Endothelial cell of umbilical vein (primary cell): Measurements from ENCODE around the gene BAMBI. TPM values are rescaled to one million over a fixed set of nuclear protein-coding genes. Genes with fewer than 3 reads are reported as not detected.

Experiments used
- BruUV-seq: library from RNA; stranded (reverse); fragments of 400-500 nt; replicated peaks from 2 replicates; lab custom pipeline; 2021; lab: Mats Ljungman, UMichigan
- CTCF ChIA-PET: fragments of 300-600, 350-600 bp; sonication (Branson Sonifier 250); formaldehyde crosslinking; loops from one replicate; lab custom pipeline; 2021; ENCODE audit warnings: antibody characterized with exemption, inconsistent platforms; lab: Charles Lee
- POLR2A ChIA-PET: fragments of 300-600, 350-600 bp; sonication (Branson Sonifier 250); formaldehyde crosslinking; loops from one replicate; lab custom pipeline; 2021; ENCODE audit warnings: antibody characterized with exemption, inconsistent platforms; lab: Charles Lee
- DNase-seq: peaks from one replicate; pipeline ENCODE4 v3.0.0-alpha.2; 2011; ENCODE audit warnings: low read depth, low spot score
- FAIRE-seq: peaks from 2 replicates; lab custom pipeline; 2011; peaks lifted over from hg19 to GRCh38; lab: Jason Lieb, UNC
- H2AFZ ChIP-seq: 2 replicates; pipeline ENCODE4 v1.6.0; 2012; ENCODE audit warnings: low read depth, low read length, control low read depth, inconsistent platforms
- H3K27ac ChIP-seq: 2 replicates; pipeline ENCODE4 v1.5.1; 2011; ENCODE audit warnings: low read depth, mild to moderate bottlenecking, control low read depth, low read length, moderate library complexity; ENCODE audit not compliant: insufficient read depth
- H3K27me3 ChIP-seq, 2 experiments: 2 replicates each; pipeline versions ENCODE4 v1.6.0 to v1.6.1; 2011; ENCODE audit warnings: low read length in 2 of 2, mixed read lengths in 1 of 2; ENCODE audit not compliant: control insufficient read depth in 2 of 2, insufficient read depth in 2 of 2
- H3K36me3 ChIP-seq, 2 experiments: 2 replicates in 1 of 2; 3 replicates in 1 of 2; pipeline ENCODE4 v1.5.1; 2011; ENCODE audit warnings: low read length in 2 of 2, mild to moderate bottlenecking in 1 of 2, moderate library complexity in 1 of 2; ENCODE audit not compliant: control insufficient read depth in 2 of 2, insufficient read depth in 2 of 2; ENCODE audit errors: extremely low read depth in 1 of 2
- H3K4me1 ChIP-seq: 3 replicates; pipeline ENCODE4 v1.5.1; 2011; ENCODE audit warnings: mild to moderate bottlenecking, low read length; ENCODE audit not compliant: control insufficient read depth, insufficient read depth; ENCODE audit errors: extremely low read depth
- H3K4me2 ChIP-seq: 2 replicates; pipeline ENCODE4 v1.6.1; 2011; ENCODE audit warnings: low read length, control low read depth, mixed read lengths; ENCODE audit not compliant: insufficient read depth
- H3K4me3 ChIP-seq, 3 experiments: fragments of 200-600 bp in 1 of 3; sonication (generic), shearing (Covaris generic) in 1 of 3; replicated peaks in 1 of 3; 2 replicates each; pipeline ENCODE4 v1.5.1; 2011 to 2016; ENCODE audit warnings: control low read depth in 3 of 3, low read length in 3 of 3, mild to moderate bottlenecking in 2 of 3, inconsistent platforms in 1 of 3, low read depth in 1 of 3, moderate library complexity in 1 of 3; ENCODE audit not compliant: insufficient read depth in 1 of 3
- H3K79me2 ChIP-seq: 2 replicates; pipeline ENCODE4 v1.6.0; 2012; ENCODE audit warnings: low read length, inconsistent platforms; ENCODE audit not compliant: control insufficient read depth, insufficient read depth
- H3K9ac ChIP-seq: replicated peaks from 2 replicates; pipeline ENCODE3; 2011; ENCODE audit warnings: low read length, control low read depth; ENCODE audit not compliant: insufficient read depth; ENCODE audit errors: extremely low read depth
- H3K9me1 ChIP-seq: replicated peaks from 3 replicates; pipeline ENCODE4 v1.6.0; 2011; ENCODE audit warnings: mild to moderate bottlenecking, low read length; ENCODE audit not compliant: control insufficient read depth, insufficient read depth; ENCODE audit errors: extremely low read depth
- H3K9me3 ChIP-seq: replicated peaks from 2 replicates; pipeline ENCODE4 v1.5.1; 2012; ENCODE audit warnings: low read length, inconsistent platforms; ENCODE audit not compliant: control insufficient read depth, insufficient read depth
- H4K20me1 ChIP-seq: replicated peaks from 2 replicates; pipeline ENCODE3; 2011; ENCODE audit warnings: mild to moderate bottlenecking, low read length; ENCODE audit not compliant: control insufficient read depth, insufficient read depth; ENCODE audit errors: extremely low read depth
- EZH2 ChIP-seq: IDR thresholded peaks from 2 replicates; pipeline ENCODE4 v1.6.1; 2012; ENCODE audit warnings: borderline replicate concordance, low read depth, mild to moderate bottlenecking, moderate library complexity, low read length, inconsistent platforms; ENCODE audit not compliant: severe bottlenecking
- FOS ChIP-seq: IDR thresholded peaks from 2 replicates; pipeline ENCODE4 v1.6.1; 2011; ENCODE audit warnings: mild to moderate bottlenecking, low read length, moderate library complexity, borderline replicate concordance; ENCODE audit not compliant: insufficient read depth
- GATA2 ChIP-seq: IDR thresholded peaks from 2 replicates; pipeline ENCODE4 v1.7.0; 2011; ENCODE audit warnings: low read depth, mild to moderate bottlenecking, moderate library complexity, mixed read lengths, low read length; ENCODE audit not compliant: insufficient read length, insufficient read depth
- JUN ChIP-seq: IDR thresholded peaks from 2 replicates; pipeline ENCODE4 v1.6.1; 2011; ENCODE audit warnings: borderline replicate concordance, low read depth; ENCODE audit not compliant: insufficient read length, insufficient read depth
- MYC ChIP-seq: IDR thresholded peaks from one replicate; pipeline ENCODE4 v1.6.1; 2011; ENCODE audit warnings: mild to moderate bottlenecking, low read depth, low read length
- POLR2A ChIP-seq: IDR thresholded peaks from 2 replicates; pipeline ENCODE4 v1.6.1; 2012; ENCODE audit warnings: low read depth, mild to moderate bottlenecking, control low read depth, low read length
- POLR2AphosphoS5 ChIP-seq: IDR thresholded peaks from 2 replicates; pipeline ENCODE4 v1.6.1; 2012; ENCODE audit warnings: low read depth, mild to moderate bottlenecking, control low read depth, low read length, moderate library complexity; ENCODE audit not compliant: insufficient read depth
- dilution Hi-C: fragments of 300-500 bp; cut with MboI; formaldehyde crosslinking; loops from one replicate; pipeline ENCODE4 v1.15.0; 2019; ENCODE audit warnings: low sequenced_read_pairs; ENCODE audit not compliant: extremely low pct_ligation_motif_present
- intact Hi-C: fragments of 100-400 bp; cut with micrococcal nuclease; formaldehyde crosslinking; loops from one replicate; pipeline ENCODE4 v1.10.0; 2022
- polyA plus RNA-seq, 4 experiments: library from polyadenylated mRNA; depleted of rRNA in 3 of 4; stranded (reverse) in 3 of 4; unstranded in 1 of 4; fragments of >200 nt; gene quantifications; 2 replicates each; pipeline versions ENCODE4 v1.2.1 to v1.2.3, GENCODE V29; 2011 to 2012; ENCODE audit warnings: missing spikeins in 1 of 4
- total RNA-seq: library from RNA; stranded (reverse); gene quantifications from 2 replicates; pipeline ENCODE4 v1.2.3, GENCODE V29; 2021
- TF ChIP-seq, protein P1 (sequence below): IDR thresholded peaks from 2 replicates; pipeline ENCODE4 v1.6.1; 2011; ENCODE audit not compliant: insufficient read depth, insufficient read length
- TF ChIP-seq, protein P2 (sequence below), 2 donors: IDR thresholded peaks; 1 replicate in 1 of 2; 2 replicates in 1 of 2; pipeline ENCODE4 v1.5.1; 2011; ENCODE audit warnings: low read length in 2 of 2, mild to moderate bottlenecking in 2 of 2, moderate library complexity in 2 of 2, control low read depth in 1 of 2, inconsistent platforms in 1 of 2, low read depth in 1 of 2; ENCODE audit not compliant: insufficient read depth in 1 of 2; ENCODE audit errors: extremely low read depth in 1 of 2

Gene BAMBI
- total and polyA plus RNA-seq, 2 donors (not counting 3 experiments of a cell fraction or from before 2014, with no cell fraction given): 3.2 to 4.3 TPM

DNA sequence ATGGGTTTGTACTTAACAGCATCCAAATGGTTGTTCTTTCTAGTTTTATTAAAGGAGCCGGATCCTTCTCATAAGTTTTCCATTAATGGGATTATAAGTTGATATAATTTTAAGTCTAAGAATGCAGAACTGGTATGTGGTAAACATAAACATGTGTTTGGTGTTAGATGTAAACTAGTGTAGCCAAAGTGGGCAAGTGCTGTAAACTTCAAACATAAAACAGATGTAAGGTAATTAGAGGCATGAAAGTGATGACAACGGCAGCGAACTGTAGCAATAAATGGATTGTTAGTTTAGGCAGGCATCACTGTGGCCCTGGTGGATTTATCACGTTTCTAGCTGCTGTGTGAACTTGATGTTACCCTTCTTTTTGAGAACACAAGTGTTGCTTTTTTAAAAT is 37.9 kb downstream of the BAMBI start:
- no peak for TF ChIP-seq POLR2A
- no peak for TF ChIP-seq MYC
- no peak for TF ChIP-seq POLR2AphosphoS5
- intact Hi-C loops (no loop called here), dilution Hi-C loops (no loop called here)
- no peak for DNase-seq
- Histone ChIP-seq H3K4me1 (peaks cover 14% of the 10 kb centered on the region), H3K4me3 (no peak overlapping the region), H3K9me3 (no peaks in the 10 kb centered on the region), H3K27me3 (no peaks in the 10 kb centered on the region), H2AFZ (no peak overlapping the region), H4K20me1 (no peaks in the 10 kb centered on the region), H3K79me2 (no peaks in the 10 kb centered on the region), H3K27ac (no peak overlapping the region), H3K36me3 (no peaks in the 10 kb centered on the region), H3K9ac (no peak overlapping the region), H3K9me1 (no peaks in the 10 kb centered on the region), H3K4me2 (no peak overlapping the region)
- BruUV-seq: no TSS peak
- ChIA-PET CTCF (interaction anchor here (1.5 kb wide), 1 partner anchor 22 kb away, joined by 4 read pairs; no protein-coding TSS in a partner anchor), POLR2A (no interaction called here)
- no peak for FAIRE-seq

DNA sequence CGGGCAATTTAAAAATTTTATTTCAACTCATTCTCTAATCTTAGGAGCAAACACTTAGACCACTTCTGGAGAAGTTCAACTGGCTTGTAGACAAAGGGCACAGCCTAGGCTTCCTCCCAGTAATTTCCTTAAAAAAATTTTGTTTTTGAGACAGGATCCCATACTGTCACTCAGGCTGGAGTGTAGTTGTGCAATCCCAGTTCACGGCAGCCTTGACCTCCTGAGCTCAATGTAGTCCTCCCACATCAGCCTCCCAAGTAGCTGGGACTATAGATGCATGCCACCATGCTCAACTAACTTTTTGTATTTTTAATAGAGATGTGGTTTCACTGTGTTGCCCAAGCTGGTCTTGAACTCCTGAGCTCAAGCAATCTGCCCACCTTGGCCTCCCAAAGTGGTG is 38.4 kb downstream of the BAMBI start:
- no peaks in the 10 kb centered on the region for H3K36me3 ChIP-seq
- TF ChIP-seq, protein P1, sequence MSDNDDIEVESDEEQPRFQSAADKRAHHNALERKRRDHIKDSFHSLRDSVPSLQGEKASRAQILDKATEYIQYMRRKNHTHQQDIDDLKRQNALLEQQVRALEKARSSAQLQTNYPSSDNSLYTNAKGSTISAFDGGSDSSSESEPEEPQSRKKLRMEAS: no peak
- TF ChIP-seq POLR2A (no peak), FOS (no peak), EZH2 (no peak), POLR2AphosphoS5 (no peak), MYC (no peak), JUN (no peak), GATA2 (no peak)
- TF ChIP-seq, protein P2, sequence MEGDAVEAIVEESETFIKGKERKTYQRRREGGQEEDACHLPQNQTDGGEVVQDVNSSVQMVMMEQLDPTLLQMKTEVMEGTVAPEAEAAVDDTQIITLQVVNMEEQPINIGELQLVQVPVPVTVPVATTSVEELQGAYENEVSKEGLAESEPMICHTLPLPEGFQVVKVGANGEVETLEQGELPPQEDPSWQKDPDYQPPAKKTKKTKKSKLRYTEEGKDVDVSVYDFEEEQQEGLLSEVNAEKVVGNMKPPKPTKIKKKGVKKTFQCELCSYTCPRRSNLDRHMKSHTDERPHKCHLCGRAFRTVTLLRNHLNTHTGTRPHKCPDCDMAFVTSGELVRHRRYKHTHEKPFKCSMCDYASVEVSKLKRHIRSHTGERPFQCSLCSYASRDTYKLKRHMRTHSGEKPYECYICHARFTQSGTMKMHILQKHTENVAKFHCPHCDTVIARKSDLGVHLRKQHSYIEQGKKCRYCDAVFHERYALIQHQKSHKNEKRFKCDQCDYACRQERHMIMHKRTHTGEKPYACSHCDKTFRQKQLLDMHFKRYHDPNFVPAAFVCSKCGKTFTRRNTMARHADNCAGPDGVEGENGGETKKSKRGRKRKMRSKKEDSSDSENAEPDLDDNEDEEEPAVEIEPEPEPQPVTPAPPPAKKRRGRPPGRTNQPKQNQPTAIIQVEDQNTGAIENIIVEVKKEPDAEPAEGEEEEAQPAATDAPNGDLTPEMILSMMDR (IDR thresholded peaks at IDR 0.05; ENCODE audit: extremely low read depth in 1 of 2, insufficient read depth in 1 of 2, low read depth in 1 of 2, low read length in 2 of 2): no peak
- no peaks in the 10 kb centered on the region for H4K20me1 ChIP-seq
- BruUV-seq: no TSS peak
- H3K9me1 ChIP-seq: no peaks in the 10 kb centered on the region
- CTCF ChIA-PET: interaction anchor here (1.5 kb wide), 1 partner anchor 21 kb away, joined by 4 read pairs; no protein-coding TSS in a partner anchor
- no peak for FAIRE-seq
- H3K4me1 ChIP-seq: peaks cover 14% of the 10 kb centered on the region
- dilution Hi-C loops (no loop called here), intact Hi-C loops (no loop called here)
- no peaks in the 10 kb centered on the region for H3K27me3 ChIP-seq
- no peak overlapping the region for H3K4me2 ChIP-seq
- POLR2A ChIA-PET: no interaction called here
- H3K27ac ChIP-seq: no peak overlapping the region
- no peak overlapping the region for H3K4me3 ChIP-seq
- no peak for DNase-seq
- H3K9me3 ChIP-seq: no peaks in the 10 kb centered on the region
- H2AFZ ChIP-seq: no peak overlapping the region
- no peaks in the 10 kb centered on the region for H3K79me2 ChIP-seq
- no peak overlapping the region for H3K9ac ChIP-seq
